Dedifferentiated amniotic fluid mesenchymal stem cell (primary cell): ENCODE results near the gene IKBKE.

Experiments
- DNase-seq: peaks from one replicate; pipeline ENCODE4 v3.0.0-alpha.2; 2016; ENCODE audit errors: extremely low spot score

IKBKE gene

DNA sequence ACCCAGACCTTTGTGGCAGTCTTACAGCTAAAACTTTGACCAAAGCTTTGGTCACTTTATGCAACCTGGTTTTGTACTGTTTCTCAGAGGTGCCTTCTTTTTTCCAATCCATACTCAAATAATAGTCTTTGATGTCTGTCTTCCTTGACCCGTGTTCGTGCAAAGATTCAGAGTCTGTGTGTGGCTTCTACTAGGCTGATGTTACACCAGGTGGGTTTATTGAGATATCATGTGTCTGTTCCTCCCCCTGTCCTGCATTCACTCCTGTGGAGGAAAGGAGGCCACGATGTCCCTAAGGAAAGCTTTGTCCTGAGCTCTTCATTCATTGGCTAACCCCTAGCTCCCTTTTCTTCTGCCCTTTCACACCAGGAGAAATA is 15.0 kb upstream of the IKBKE start:
- DNase-seq, result no peak

DNA sequence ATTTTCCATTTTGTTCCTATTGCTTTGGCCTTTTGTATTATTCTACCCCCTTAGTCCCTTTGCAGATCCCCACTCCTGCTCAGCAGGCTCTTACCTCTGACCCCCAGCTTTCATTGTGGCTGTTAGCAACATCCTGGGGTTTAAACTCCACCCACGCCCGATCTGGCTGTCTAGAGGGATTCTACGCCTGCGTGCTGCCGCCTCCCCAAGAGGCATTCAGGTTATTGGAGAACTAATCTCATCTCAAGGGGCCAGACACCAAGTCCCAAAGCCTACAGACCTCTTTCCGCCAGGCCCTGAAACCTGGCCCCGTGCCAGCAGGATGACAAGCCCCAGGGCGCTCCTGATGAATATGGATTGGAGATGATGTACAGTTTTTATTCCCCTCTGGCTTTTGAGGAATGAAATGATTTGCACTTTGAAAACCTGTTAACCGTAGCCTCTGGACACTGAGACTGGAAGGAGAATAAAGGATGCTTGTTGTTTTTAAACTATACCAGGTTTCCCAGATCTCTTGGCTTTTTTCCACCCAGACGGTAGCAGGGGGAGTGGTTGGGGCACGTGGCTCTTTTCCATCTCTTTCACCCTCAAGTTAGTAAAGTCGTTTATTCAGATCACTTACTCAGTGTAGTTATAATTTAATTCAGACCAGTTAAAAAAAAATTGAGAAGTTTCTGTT is 14.5 kb upstream of the IKBKE start:
- no peak for DNase-seq

DNA sequence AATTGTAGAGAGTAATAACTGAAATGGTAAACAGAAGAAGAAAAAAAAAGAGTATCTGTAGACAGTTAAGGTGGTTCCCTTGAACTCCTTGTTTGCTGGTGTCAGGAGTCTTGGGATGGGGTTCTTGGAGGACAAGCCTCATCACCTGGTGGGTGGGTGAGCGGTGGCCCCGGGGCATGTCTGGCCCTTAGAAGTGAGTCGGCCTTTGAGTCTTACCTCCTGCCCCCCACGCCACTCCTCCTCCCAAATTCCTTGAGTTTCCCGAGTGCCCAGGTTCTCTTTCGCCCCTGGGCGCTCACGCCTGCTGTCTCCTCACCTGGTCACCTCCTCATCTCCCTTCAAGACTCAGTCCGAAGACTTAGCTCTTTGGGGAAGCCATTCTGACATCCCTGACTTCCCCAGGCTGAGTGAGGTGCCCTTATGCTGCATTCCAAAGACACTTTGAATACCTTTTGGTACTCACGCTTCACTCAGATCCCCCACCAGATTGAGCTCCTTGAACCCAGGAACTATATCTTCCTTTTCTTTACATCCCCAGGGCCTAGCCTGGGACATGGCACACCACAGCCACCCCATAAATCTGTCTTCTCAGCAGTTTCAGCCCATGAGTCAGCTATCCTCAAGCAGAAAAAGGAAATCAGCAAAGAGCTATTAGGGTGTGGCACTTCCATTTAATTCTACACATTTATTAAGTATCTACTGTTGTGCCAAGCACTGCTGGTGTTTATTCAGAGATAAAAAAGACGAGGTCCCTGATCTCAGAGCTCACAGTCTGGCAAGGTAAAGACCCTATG is 13.5 kb upstream of the IKBKE start:
- no peak for DNase-seq

DNA sequence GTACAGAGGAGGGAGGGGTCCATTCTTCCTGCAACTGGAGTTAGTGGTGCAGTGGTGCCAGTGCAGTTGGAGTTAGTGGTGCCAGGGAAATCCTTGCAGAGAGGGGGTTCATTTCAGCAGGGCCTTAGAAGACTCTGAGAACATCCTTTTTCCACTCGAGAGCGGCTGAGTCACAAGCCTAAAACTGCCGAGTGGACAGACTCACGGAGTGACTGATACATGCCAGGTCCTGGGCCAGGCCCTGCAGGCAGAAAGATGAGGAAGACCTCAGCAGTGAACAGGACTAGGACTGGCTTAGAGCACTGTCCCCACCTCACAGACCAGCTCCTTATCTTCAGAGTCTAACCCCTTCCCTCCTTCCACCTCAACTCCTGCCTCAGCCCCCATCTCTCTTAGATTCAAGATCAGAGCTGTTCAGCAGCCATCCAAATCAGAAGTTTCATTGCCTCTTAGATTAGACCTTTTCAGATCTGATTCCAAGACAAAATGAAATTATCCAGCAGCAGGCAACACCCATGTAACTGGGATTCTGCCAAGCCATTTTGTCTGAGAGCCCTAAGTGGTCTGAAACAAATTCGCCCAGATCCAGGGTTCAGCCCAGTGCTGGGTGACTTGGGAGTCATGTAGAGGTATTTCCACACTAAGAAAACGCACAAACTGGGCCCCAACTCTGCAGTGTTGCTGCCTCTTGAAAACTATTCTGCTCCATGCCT is 12.7 kb upstream of the IKBKE start:
- DNase-seq, result no peak

DNA sequence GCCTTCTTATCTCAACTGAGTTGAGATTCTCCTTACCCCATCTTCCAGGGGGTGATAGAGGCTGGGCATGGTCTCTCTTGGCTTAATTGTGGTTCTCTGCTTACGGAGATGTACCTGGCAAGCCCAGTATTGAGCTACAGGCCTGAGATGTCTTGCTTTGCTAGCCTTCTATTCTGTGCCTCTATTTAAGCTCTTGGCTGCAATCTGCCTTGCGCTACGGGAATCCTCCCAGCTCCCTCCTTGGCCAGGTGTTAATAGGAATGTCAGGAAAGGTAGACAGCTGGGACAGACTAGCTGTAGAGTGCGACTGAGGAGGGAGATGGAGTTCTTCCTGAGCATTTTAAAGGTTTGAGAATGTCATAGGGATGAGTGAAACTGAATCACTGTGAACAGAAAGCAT is 10.6 kb upstream of the IKBKE start:
- DNase-seq, result no peak

DNA sequence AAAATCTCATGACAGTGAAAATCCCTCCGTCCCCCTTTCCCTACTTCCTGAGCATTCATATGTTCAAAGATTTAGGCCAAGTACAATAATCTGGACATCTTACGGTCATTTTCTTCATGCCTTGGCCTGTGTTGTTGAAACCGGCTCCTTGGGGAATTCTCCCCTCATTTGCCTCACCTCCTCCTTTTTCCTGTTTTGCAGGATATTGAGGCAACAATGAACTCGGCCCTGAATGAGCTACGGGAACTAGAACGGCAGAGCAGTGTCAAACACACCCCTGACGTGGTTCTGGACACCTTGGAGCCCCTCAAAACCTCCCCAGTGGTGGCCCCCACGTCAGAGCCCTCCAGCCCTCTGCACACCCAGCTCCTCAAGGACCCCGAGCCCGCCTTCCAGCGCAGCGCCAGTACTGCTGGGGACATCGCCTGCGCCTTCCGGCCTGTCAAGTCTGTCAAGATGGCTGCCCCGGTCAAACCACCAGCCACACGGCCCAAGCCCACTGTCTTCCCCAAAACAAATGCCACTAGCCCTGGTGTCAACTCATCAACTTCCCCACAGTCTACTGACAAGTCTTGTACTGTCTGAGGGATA is 9.3 kb upstream of the IKBKE start:
- no peak for DNase-seq

DNA sequence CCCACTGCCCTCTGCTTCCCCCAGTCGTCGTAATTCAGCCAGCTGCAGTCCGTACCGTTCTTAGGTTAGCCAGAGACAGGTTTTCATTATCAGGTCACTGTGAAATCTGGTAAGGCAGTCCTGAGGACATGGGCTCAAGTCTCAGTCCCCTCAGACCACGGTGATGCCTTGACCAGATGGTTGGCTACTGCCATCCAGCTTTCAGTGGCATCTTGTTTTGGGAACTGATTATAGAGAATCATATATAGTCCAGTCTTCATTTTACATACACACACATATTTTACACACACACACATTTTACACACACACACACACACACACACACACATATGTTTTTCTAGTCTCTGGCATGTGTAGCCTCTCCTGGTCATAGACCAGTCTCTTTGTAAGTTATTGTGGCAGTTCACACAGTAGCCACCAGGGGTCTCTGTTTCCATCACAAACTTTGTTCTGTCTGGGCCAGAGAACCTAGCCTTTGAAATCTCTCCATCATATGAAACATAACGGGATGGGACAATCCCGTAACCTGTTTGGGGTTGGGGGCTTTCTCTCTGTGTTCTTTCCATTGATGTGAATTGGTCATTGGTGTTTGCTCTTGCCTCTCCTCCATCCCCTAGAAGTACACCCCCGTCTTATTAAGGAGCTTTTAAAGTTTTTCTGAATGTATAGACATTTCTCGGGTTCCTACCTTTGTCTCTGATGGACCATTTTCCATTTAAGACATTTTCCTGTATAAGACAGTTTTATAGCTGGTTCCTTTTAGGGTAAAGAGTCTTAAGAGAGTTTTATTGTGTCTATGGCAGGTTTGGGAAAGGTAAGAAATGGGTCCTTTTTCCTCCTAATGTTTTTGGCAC is 8.4 kb upstream of the IKBKE start:
- DNase-seq, result peak; percentile 67

DNA sequence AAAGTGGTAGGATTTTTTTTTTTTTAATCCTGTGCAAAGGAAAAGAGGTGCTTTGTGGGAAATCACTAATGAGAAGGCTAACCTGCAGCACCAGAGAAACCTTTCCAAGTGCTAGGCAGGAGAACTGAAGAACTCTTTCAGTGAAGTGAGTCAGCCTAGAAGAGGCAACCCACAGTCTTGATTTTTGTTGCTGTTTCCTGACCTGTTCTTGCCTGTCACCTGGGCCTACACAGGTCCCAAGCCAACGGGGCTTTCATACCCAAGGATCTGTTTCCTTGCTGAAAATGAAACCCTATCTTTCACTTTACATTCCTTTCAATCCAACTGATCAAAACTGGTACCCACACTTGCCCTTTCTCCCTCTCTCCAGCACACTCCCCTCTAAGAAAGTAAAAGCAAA is 7.1 kb upstream of the IKBKE start:
- DNase-seq, result no peak

DNA sequence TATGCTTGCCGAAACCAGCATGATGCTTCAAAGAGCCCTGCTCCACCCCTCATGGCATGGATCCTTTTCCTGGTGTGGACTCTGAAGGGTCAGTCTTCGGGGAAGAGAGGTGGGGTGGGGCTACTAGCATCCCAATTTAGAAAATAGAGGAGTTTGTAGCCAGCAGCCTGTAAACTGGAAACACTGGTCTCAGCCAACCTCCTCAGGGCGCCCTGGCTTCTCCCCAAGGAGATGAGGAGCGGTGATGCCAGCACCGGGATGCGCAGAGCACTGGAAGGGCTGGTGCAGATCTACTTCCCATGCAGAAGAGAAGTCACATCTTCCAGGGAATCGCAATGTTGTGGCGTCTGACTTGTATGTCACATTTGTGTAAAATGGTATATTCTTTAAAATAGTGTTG is 6.4 kb upstream of the IKBKE start:
- no peak for DNase-seq

DNA sequence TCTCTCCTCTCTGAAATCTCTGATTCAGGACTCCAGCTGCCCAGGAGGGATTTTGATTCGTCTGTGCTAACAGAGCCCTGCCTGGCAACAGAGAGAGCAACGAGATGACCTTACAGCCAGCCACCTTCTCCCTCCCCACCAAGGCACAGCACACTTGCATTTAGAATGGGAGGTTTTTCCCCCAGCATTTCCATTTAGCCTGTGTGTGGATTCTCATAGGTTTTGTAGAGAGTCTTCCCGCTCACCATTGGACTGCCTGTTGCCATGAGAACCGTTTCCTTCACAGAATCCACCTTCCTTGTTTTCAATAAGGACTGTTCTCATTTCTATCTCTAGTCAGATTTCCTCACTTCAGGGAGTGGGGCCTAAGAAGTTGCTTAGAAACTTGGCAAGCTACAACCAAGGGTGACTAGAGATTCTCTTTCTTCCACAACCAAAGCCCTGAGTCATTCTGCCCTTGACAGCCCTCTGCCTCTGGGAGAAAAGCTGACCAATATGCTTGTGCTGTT is 5.8 kb upstream of the IKBKE start:
- DNase-seq, result peak; percentile 80

DNA sequence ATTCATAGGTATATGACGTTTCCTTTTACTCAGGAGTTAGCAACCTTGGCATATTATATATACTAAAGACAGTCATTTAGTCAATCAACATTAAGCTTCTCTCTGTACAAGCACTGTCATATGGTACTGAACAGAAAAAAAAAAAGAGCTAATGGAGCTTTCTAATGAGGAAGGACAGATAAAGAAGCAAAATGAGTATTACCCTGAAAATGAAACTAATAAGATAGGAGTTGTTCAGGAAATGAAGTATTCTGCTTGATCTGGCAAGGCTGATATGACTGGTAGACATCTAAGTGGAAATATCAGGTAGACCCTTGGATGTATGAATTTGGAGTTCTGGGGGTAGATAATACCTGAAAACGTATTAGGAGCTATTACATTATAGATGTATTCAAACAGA is 4.3 kb upstream of the IKBKE start:
- DNase-seq, result no peak

DNA sequence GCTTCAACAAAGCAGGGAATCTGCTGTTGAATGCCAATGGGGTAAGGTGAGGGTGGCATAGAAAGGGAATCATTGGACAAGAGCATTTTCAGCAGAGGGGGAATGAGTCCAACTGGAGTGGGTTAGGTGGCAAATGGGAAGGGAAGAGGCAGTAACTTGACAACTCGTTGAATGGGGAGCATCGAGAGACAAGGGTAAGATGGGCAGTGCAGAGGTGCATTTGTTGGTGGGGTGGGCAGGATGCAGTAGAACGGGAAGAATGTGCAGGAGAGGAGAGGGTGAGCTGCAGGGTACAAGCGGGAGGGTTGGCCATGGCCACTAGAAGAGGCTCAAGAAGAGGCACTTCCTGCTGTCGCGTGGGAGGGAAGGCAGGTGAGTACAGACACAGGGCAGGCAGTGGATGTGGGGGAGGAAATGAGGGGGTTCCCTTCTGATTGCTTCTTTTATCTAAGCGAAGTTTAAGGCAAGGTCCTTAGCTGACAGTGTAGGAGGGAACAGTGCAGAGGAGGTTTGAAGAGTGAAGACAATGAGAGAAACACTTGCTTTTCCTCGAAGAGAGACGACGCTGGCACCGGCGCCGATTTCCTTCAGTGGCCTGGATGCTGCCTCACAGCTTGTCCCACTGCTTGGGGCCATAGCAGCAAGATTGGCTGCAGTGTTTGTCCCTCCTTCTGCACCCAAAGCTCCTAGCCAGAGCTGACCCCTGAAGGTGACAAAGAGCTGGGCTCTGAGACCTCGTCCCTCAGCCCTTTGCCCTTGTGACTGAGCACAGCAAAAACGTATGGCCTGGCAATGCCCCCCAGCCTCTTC is 3.2 kb upstream of the IKBKE start:
- no peak for DNase-seq

DNA sequence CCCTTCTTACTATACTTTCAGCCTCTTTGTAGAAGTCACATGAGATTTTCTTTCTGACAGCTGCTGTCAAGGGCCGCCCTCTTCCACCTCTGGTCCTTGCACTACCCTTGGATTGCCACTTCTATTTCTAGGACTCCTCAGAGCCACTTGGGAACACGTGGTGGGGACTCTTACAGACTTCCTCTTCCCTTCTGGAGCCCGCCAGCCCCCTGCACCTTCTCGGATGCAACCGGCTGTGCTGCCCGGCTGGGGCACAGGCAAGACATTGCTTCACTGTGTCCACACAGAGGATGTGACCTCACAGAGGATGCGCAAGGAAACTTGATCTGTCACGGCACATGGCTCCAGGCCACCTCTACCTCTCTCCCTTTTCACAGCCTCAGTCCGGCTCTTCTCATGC is 2.4 kb upstream of the IKBKE start:
- no peak for DNase-seq

DNA sequence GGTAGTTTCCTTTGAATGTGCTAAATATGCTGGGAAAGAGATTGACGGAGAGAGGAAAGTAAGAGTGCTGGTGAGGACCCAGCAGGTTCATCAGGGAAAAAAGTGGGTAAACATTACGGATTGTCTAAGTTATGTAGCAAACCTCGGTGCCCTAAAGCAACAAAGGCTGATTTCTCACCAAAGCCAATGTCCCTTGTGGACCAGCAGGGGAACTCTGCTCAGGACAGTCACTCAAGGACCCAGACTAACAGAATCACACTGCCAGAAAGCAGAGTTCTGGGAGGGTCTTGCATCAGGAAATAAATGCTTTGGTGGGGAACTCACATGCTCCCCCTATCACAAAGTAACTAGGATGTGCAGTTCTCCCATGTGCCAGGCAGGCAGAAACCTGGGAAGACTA is 1.7 kb upstream of the IKBKE start:
- DNase-seq, result no peak

DNA sequence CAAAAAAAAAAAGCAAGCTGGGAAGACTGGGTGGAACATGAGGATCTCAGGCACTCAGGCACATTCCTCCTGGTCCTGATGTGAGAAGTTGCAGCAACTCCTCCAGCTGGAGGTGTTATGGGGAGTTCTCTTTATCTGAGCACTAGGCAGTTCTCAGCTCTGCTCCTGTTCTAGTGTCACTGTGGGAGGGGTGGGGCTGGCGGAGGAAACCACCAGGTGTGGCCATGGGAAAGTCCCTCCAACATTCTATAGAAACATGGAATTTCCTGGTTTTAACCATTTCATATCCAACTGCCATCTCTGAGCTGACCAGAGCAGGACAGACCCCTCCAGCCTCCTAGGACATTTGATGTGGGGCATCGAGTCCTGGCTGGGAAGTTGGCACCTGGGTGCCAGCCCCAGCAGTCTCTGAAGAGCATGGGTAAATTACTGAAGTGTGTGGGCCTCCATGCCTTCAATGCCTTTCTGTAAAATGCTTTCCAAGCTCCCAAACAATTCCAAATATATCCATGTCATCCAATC is 804 bp upstream of the IKBKE start:
- no peak for DNase-seq

DNA sequence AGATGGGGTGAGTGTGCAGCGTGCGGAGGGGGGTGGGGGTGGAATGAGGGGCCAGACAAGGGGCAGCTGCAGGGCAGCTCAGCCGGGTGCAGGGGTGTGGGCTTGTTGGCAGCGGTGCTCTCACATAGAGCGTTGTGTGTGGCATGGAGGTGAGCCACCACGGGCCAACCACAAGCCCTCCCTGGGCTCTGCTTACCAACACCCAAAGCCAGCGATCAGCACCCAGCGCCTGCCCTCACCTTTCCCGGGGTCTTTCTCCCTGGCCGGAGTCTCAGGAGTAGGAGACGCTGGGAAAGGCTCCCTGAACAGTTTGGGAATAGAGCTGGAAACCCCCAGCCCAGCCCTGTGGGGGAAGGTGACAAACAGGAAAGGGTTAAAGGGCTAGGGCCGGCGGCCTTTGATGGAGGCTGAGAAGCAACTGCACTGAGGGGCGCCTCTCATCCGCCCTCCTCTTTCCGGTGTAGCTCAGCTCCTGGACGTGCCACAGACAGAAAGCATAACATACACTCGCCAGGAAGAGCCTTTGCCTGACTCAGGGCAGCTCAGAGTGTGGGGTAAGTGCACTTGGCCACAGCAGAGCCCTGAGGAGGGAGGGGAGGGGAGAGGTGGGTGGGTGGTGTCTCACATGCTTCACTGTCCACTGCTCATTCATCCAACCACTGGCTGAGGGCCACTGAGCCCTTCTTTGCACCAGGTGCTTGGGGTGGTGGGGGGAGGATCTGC is 577 bp downstream of the IKBKE start:
- no peak for DNase-seq

DNA sequence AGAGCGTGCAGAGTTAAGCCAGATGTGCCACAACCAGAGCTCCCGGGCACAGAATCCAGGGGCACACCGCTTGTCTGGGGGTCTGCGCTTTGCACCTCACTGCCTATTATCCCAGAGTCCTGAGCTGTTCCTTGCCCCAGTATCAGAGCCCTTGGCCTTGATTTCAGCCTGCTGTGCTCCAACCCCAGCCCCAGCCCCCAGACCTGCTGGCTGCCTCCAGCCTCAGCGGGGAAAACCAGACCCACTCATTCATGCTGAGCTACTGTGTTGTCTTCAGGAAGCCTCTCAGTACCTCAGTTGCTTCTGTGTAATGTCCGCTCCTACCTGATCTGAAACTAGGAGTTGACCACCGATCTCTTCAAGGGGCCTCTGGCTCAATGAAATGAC is 1.1 kb downstream of the IKBKE start:
- no peak for DNase-seq

DNA sequence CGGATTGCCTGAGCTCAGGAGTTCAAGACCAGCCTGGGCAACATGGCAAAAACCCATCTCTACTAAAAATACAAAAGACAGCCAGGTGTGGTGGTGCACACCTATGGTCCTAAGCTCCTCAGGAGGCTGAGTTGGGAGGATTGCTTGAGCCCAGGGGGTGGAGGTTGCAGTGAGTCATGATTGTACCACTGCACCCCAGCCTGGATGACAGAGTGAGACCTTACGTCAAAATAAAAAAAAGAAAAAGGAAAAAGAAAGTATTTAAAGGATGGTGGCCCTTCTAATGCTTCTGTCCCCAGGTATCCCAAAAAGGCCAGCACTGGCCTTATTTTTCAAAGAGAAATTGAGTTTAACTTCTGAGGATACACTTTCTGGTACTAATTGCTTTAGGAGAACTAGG is 1.7 kb downstream of the IKBKE start:
- DNase-seq, result no peak

DNA sequence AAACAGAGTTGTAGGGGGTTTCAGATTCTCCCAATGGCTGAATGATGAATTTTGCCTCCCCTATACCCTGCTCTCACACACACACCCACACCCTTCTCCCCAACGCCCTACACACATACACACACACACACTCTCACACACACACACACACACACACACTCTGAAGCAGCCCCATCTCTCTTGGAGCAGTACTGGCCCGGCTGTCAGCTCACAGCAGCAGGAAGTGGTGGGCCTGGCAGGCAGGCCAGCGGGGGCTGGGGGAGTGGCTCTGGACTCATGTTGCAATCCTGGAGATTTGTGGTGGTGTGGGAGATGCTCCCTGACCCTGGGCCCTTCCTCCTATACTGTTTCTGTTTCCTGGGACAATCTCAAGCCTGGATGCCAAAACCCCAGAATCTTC is 2.2 kb downstream of the IKBKE start:
- no peak for DNase-seq

DNA sequence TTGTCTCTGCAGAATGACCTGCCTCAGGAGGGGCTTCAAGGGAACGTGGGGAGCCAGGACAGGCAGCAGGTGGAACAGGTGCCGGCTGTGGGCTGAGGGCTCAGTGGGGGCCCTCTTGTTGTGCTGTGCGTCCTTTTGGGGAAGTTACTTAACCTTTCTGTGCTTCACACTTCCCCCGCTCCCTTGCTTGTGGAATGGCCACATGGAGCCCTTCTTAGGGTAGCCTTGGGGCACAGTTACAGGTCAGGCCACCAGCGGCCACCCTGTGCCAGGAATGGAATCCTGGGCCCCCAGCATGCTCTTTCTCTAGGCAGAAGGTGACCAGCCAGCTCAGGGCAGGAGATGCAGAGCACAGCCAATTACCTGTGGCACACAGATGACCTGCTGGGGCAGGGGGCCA is 2.6 kb downstream of the IKBKE start:
- DNase-seq, result no peak
